Keratinocyte (primary cell): ENCODE data around the gene CSNK1A1. TPM values are rescaled to one million over a fixed set of nuclear protein-coding genes. Genes with fewer than 3 reads are reported as not detected.

ENCODE experiments used
- DNase-seq: peaks from one replicate; pipeline ENCODE4 v3.0.0-alpha.2; 2011; ENCODE audit warnings: low read depth, missing footprints, low spot score
- FAIRE-seq: peaks from 2 replicates; lab custom pipeline; 2011; peaks lifted over from hg19 to GRCh38; lab: Jason Lieb, UNC
- H2AFZ ChIP-seq: 2 replicates; pipeline ENCODE4 v1.6.0; 2012; ENCODE audit warnings: low read length, control low read depth, inconsistent platforms; ENCODE audit not compliant: control insufficient read depth
- H3K27ac ChIP-seq: 2 replicates; pipeline ENCODE4 v1.5.1; 2011; ENCODE audit warnings: low read length; ENCODE audit not compliant: control insufficient read depth, insufficient read depth
- H3K27me3 ChIP-seq: 3 replicates; pipeline ENCODE4 v1.6.0; 2011; ENCODE audit warnings: low read length; ENCODE audit not compliant: control insufficient read depth, insufficient read depth; ENCODE audit errors: extremely low read depth
- H3K36me3 ChIP-seq, 2 experiments: 2 replicates in 1 of 2; 3 replicates in 1 of 2; pipeline ENCODE4 v1.5.1; 2011; ENCODE audit warnings: low read length in 2 of 2, mild to moderate bottlenecking in 1 of 2; ENCODE audit not compliant: control insufficient read depth in 2 of 2, insufficient read depth in 2 of 2; ENCODE audit errors: extremely low read depth in 1 of 2
- H3K4me1 ChIP-seq: 3 replicates; pipeline ENCODE4 v1.5.1; 2011; ENCODE audit warnings: low read length; ENCODE audit not compliant: control insufficient read depth, insufficient read depth; ENCODE audit errors: extremely low read depth
- H3K4me2 ChIP-seq: 3 replicates; pipeline ENCODE4 v1.6.0; 2011; ENCODE audit warnings: low read depth, low read length; ENCODE audit not compliant: control insufficient read depth, insufficient read depth; ENCODE audit errors: extremely low read depth
- H3K4me3 ChIP-seq, 3 experiments: fragments of 200-600 bp in 1 of 3; sonication (generic) in 1 of 3; 2 replicates in 2 of 3; 3 replicates in 1 of 3; pipeline ENCODE4 v1.5.1; 2011 to 2016; ENCODE audit warnings: low read length in 3 of 3, mild to moderate bottlenecking in 3 of 3, control low read depth in 2 of 3, inconsistent platforms in 1 of 3, low read depth in 1 of 3, mixed read lengths in 1 of 3, mixed run types in 1 of 3, moderate library complexity in 1 of 3; ENCODE audit not compliant: control insufficient read depth in 2 of 3, insufficient read depth in 2 of 3; ENCODE audit errors: extremely low read depth in 1 of 3
- H3K79me2 ChIP-seq: 2 replicates; pipeline ENCODE4 v1.6.0; 2012; ENCODE audit warnings: low read length; ENCODE audit not compliant: control insufficient read depth, insufficient read depth
- H3K9ac ChIP-seq: 3 replicates; pipeline ENCODE4 v1.6.0; 2011; ENCODE audit warnings: low read length; ENCODE audit not compliant: control insufficient read depth, insufficient read depth; ENCODE audit errors: extremely low read depth
- H3K9me1 ChIP-seq: 3 replicates; pipeline ENCODE4 v1.6.0; 2011; ENCODE audit warnings: low read length; ENCODE audit not compliant: control insufficient read depth, insufficient read depth; ENCODE audit errors: extremely low read depth
- H3K9me3 ChIP-seq: 2 replicates; pipeline ENCODE4 v1.5.1; 2012; ENCODE audit warnings: low read depth, low read length; ENCODE audit not compliant: control insufficient read depth
- H4K20me1 ChIP-seq: 3 replicates; pipeline ENCODE4 v1.6.0; 2011; ENCODE audit warnings: low read length; ENCODE audit not compliant: control insufficient read depth, insufficient read depth; ENCODE audit errors: extremely low read depth
- EZH2 ChIP-seq: IDR thresholded peaks from one replicate; pipeline ENCODE4 v1.6.1; 2012; ENCODE audit warnings: inconsistent platforms, mild to moderate bottlenecking, low read length, moderate library complexity
- dilution Hi-C: fragments of 300-500 bp; cut with MboI; formaldehyde crosslinking; loops from one replicate; pipeline ENCODE4 v1.7.0; 2020; ENCODE audit warnings: low sequenced_read_pairs; ENCODE audit not compliant: extremely low pct_ligation_motif_present
- polyA plus RNA-seq, 5 experiments: library from polyadenylated mRNA; depleted of rRNA in 3 of 5; stranded (reverse) in 3 of 5; stranded (forward) in 1 of 5; unstranded in 1 of 5; fragments of >200 nt; gene quantifications; 1 replicate in 1 of 5; 2 replicates in 3 of 5; 3 replicates in 1 of 5; pipeline versions ENCODE4 v1.2.1 to v1.2.3, GENCODE V29; 2011 to 2012; ENCODE audit warnings: missing spikeins in 2 of 5, low read depth in 1 of 5, low replicate concordance in 1 of 5
- TF ChIP-seq, protein P1 (sequence below), 3 experiments: IDR thresholded peaks in 1 of 3; conservative IDR thresholded peaks in 1 of 3; optimal IDR thresholded peaks in 1 of 3; 2 replicates in 2 of 3; 3 replicates in 1 of 3; pipeline versions ENCODE3 to v1.5.1; 2011; ENCODE audit warnings: low read length in 3 of 3, mild to moderate bottlenecking in 3 of 3, moderate library complexity in 2 of 3, control low read depth in 1 of 3, inconsistent platforms in 1 of 3; ENCODE audit not compliant: insufficient read depth in 2 of 3; ENCODE audit errors: extremely low read depth in 1 of 3

The CSNK1A1 gene
- polyA plus RNA-seq, 1 donor (not counting 4 experiments of a cell fraction or from before 2014, with no cell fraction given) = 289 TPM

GRCh38 chr5:149475777-149476176 lies 75.5 kb downstream of the CSNK1A1 start:
- H4K20me1 ChIP-seq = no peaks in the 10 kb centered on the region
- no peak overlapping the region for H3K4me3 ChIP-seq
- no peak overlapping the region for H3K4me2 ChIP-seq
- no peaks in the 10 kb centered on the region for H3K9me3 ChIP-seq
- H3K79me2 ChIP-seq = no peaks in the 10 kb centered on the region
- FAIRE-seq (no peak), DNase-seq (no peak)
- H2AFZ ChIP-seq = no peak overlapping the region
- no peak overlapping the region for H3K27ac ChIP-seq
- dilution Hi-C loops = no loop called here
- TF ChIP-seq, protein P1, sequence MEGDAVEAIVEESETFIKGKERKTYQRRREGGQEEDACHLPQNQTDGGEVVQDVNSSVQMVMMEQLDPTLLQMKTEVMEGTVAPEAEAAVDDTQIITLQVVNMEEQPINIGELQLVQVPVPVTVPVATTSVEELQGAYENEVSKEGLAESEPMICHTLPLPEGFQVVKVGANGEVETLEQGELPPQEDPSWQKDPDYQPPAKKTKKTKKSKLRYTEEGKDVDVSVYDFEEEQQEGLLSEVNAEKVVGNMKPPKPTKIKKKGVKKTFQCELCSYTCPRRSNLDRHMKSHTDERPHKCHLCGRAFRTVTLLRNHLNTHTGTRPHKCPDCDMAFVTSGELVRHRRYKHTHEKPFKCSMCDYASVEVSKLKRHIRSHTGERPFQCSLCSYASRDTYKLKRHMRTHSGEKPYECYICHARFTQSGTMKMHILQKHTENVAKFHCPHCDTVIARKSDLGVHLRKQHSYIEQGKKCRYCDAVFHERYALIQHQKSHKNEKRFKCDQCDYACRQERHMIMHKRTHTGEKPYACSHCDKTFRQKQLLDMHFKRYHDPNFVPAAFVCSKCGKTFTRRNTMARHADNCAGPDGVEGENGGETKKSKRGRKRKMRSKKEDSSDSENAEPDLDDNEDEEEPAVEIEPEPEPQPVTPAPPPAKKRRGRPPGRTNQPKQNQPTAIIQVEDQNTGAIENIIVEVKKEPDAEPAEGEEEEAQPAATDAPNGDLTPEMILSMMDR (optimal IDR thresholded peaks at IDR 0.05 in 1 of 3, IDR thresholded peaks at IDR 0.05 in 1 of 3, conservative IDR thresholded peaks at IDR 0.05 in 1 of 3; ENCODE audit: extremely low read depth in 1 of 3, insufficient read depth in 2 of 3, low read length in 3 of 3) = no peak
- TF ChIP-seq EZH2 = no peak
- H3K9ac ChIP-seq = no peak overlapping the region
- peaks cover 21% of the 10 kb centered on the region for H3K4me1 ChIP-seq
- H3K36me3 ChIP-seq = no peaks in the 10 kb centered on the region
- H3K9me1 ChIP-seq = no peaks in the 10 kb centered on the region
- no peaks in the 10 kb centered on the region for H3K27me3 ChIP-seq

- peak overlapping the region; percentile 70 for H3K27ac ChIP-seq
- no peaks in the 10 kb centered on the region for H4K20me1 ChIP-seq
- H3K9ac ChIP-seq = no peak overlapping the region
- FAIRE-seq (peak; percentile 97), DNase-seq (peak; percentile 68)
- dilution Hi-C loops = no loop called here
- no peak for TF ChIP-seq EZH2
- TF ChIP-seq, protein P1 (optimal IDR thresholded peaks at IDR 0.05 in 1 of 3, IDR thresholded peaks at IDR 0.05 in 1 of 3, conservative IDR thresholded peaks at IDR 0.05 in 1 of 3; ENCODE audit: extremely low read depth in 1 of 3, insufficient read depth in 2 of 3, low read length in 3 of 3) = peak; percentile 35 to 75 (median 43)
- H3K79me2 ChIP-seq = no peaks in the 10 kb centered on the region
- peak overlapping the region; percentile 60 for H2AFZ ChIP-seq
- no peaks in the 10 kb centered on the region for H3K36me3 ChIP-seq
- no peak overlapping the region for H3K4me3 ChIP-seq
- H3K9me1 ChIP-seq = no peaks in the 10 kb centered on the region
- peak overlapping the region; percentile 13 for H3K4me2 ChIP-seq
- H3K27me3 ChIP-seq = no peaks in the 10 kb centered on the region
- H3K9me3 ChIP-seq = no peaks in the 10 kb centered on the region
- H3K4me1 ChIP-seq = peaks cover 21% of the 10 kb centered on the region
Measured at GRCh38 chr5:149474198-149474597, 77.0 kb downstream of the CSNK1A1 start.
